NCI-H2107 (cell line): Measurements from ENCODE around the gene CLEC3B.
"Not testable (repeated sequence)": the region's sequence is repeated elsewhere in the genome, so short reads cannot be mapped to it uniquely, and the experiment has no call there.

Experiments
- DNase-seq: peaks from one replicate; lab custom pipeline; 2025; lab: John Stamatoyannopoulos, UW

Gene CLEC3B

GRCh38 chr3:45066109-45066801 lies 40.2 kb downstream of the CLEC3B start:
- DNase-seq: no peak

GRCh38 chr3:45067486-45067885 lies 41.4 kb downstream of the CLEC3B start:
- no peak for DNase-seq

- DNase-seq: no peak
Measured at GRCh38 chr3:45067941-45068340, 41.8 kb downstream of the CLEC3B start.

GRCh38 chr3:45071075-45071474 lies 45.0 kb downstream of the CLEC3B start:
- no peak for DNase-seq

GRCh38 chr3:45075821-45076625 lies 49.9 kb downstream of the CLEC3B start:
- DNase-seq: no peak

- not testable (repeated sequence) for DNase-seq
Measured at GRCh38 chr3:45078256-45078655, 52.2 kb downstream of the CLEC3B start.

GRCh38 chr3:45078910-45079522 lies 52.9 kb downstream of the CLEC3B start:
- DNase-seq: no peak

- no peak for DNase-seq
Measured at GRCh38 chr3:45079715-45080114, 53.6 kb downstream of the CLEC3B start.

GRCh38 chr3:45080824-45081223 lies 54.7 kb downstream of the CLEC3B start:
- no peak for DNase-seq

GRCh38 chr3:45081506-45082141 lies 55.5 kb downstream of the CLEC3B start:
- no peak for DNase-seq

GRCh38 chr3:45082142-45082538 lies 56.0 kb downstream of the CLEC3B start:
- DNase-seq: no peak

GRCh38 chr3:45083023-45083422 lies 56.9 kb downstream of the CLEC3B start:
- no peak for DNase-seq

- no peak for DNase-seq
Measured at GRCh38 chr3:45084361-45084760, 58.3 kb downstream of the CLEC3B start.

GRCh38 chr3:45084820-45085816 lies 59.0 kb downstream of the CLEC3B start:
- DNase-seq: no peak
